SU-DHL-6 (cell line): ENCODE results near the gene NOP53.

Source experiments
- H2AFZ ChIP-seq: fragments of 200-600 bp; sonication (generic); 2 replicates; pipeline ENCODE4 v1.6.1; 2014; ENCODE audit warnings: low read depth, mild to moderate bottlenecking, moderate library complexity, mixed read lengths, antibody characterized with exemption, low read length; ENCODE audit not compliant: severe bottlenecking
- H3F3A ChIP-seq: fragments of 200-600 bp; shearing (Covaris generic); 2 replicates; pipeline ENCODE4 v1.6.0; 2016; ENCODE audit warnings: antibody characterized with exemption, mild to moderate bottlenecking; ENCODE audit not compliant: insufficient read depth
- H3K27ac ChIP-seq: fragments of 200-600 bp; sonication (generic); 2 replicates; pipeline ENCODE4 v1.5.1; 2016; ENCODE audit warnings: low read depth, mild to moderate bottlenecking, low read length, moderate library complexity, mixed read lengths
- H3K27me3 ChIP-seq: fragments of 200-600 bp; sonication (generic), shearing (Covaris generic); 2 replicates; pipeline ENCODE4 v1.6.0; 2014; ENCODE audit warnings: mild to moderate bottlenecking, low read length
- H3K36me3 ChIP-seq: fragments of 200-600 bp; sonication (generic); 2 replicates; pipeline ENCODE4 v1.6.1; 2014; ENCODE audit warnings: mild to moderate bottlenecking, low read length, mixed read lengths
- H3K4me2 ChIP-seq: fragments of 300-600, 200-600 bp; shearing (Covaris generic), sonication (generic); 2 replicates; pipeline ENCODE4 v1.6.0; 2014; ENCODE audit warnings: low read length, low read depth, mild to moderate bottlenecking; ENCODE audit not compliant: poor library complexity, severe bottlenecking
- H3K4me3 ChIP-seq: fragments of 200-600 bp; sonication (generic); 2 replicates; pipeline ENCODE4 v1.5.1; 2014; ENCODE audit warnings: antibody characterized with exemption, low read length, mild to moderate bottlenecking, mixed read lengths; ENCODE audit not compliant: insufficient read depth, poor library complexity, severe bottlenecking
- H3K79me2 ChIP-seq: fragments of 200-600 bp; sonication (generic); 2 replicates; pipeline ENCODE4 v1.6.1; 2014; ENCODE audit warnings: mild to moderate bottlenecking, low read length, moderate library complexity; ENCODE audit not compliant: insufficient read depth
- H3K9ac ChIP-seq: fragments of 200-600 bp; sonication (generic); 2 replicates; pipeline ENCODE4 v1.7.0; 2014; ENCODE audit warnings: mild to moderate bottlenecking, low read length
- H3K9me2 ChIP-seq: fragments of 200-600 bp; sonication (generic); replicated peaks from 2 replicates; pipeline ENCODE4 v1.6.1; 2014; ENCODE audit warnings: low read length; ENCODE audit not compliant: insufficient read depth
- H3K9me3 ChIP-seq: fragments of 200-600 bp; sonication (generic); 2 replicates; pipeline ENCODE4 v1.6.1; 2014; ENCODE audit warnings: low read length, mixed read lengths; ENCODE audit not compliant: insufficient read depth
- H4K20me1 ChIP-seq: fragments of 200-600 bp; sonication (generic); 2 replicates; pipeline ENCODE4 v1.6.1; 2014; ENCODE audit warnings: low read depth, mild to moderate bottlenecking, antibody characterized with exemption, low read length, moderate library complexity, mixed read lengths
- EZH2phosphoT487 ChIP-seq: fragments of 200-600 bp; sonication (generic), shearing (Covaris generic); conservative IDR thresholded peaks from 2 replicates; pipeline ENCODE4 v1.6.1; 2018; ENCODE audit warnings: mild to moderate bottlenecking, antibody characterized with exemption, low read length, moderate library complexity, mixed read lengths
- TF ChIP-seq, protein P1 (sequence below): fragments of 200-600 bp; sonication (generic); IDR thresholded peaks from one replicate; pipeline ENCODE4 v1.5.1; 2017; ENCODE audit warnings: antibody characterized with exemption, mild to moderate bottlenecking, low read length, moderate library complexity; ENCODE audit not compliant: insufficient read depth, poor library complexity, severe bottlenecking

The NOP53 gene

DNA sequence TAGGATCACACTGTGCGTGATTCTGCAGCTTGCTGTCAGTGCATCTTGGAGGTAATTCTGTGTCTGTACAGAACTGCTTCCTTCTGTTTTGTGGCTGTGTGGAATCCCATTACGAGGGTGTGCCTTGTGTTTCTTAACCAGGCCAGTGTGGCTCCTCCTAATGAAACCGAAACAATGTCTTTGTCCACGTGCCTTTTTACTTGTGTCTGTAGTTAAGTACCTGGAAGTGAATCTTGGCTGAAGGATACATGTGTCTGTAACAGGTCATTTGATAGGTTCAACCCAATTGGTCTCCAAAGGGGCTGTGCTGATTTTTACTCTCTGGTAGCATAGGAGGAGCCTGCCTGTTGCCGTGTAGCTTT is 13.1 kb downstream of the NOP53 start:
- Histone ChIP-seq H4K20me1 (no peaks in the 10 kb centered on the region), H3K79me2 (no peaks in the 10 kb centered on the region), H3K4me2 (no peak overlapping the region), H3K9me2 (no peaks in the 10 kb centered on the region), H3K9me3 (no peaks in the 10 kb centered on the region), H3K36me3 (0 out of 2 replicates have a peak, but pooled peaks cover 3% of the 10 kb centered on the region), H2AFZ (no peak overlapping the region), H3K27me3 (no peaks in the 10 kb centered on the region), H3K4me3 (no peak overlapping the region), H3K27ac (no peak overlapping the region), H3K9ac (no peak overlapping the region), H3F3A (no peaks in the 10 kb centered on the region)
- TF ChIP-seq EZH2phosphoT487: no peak
- TF ChIP-seq, protein P1, sequence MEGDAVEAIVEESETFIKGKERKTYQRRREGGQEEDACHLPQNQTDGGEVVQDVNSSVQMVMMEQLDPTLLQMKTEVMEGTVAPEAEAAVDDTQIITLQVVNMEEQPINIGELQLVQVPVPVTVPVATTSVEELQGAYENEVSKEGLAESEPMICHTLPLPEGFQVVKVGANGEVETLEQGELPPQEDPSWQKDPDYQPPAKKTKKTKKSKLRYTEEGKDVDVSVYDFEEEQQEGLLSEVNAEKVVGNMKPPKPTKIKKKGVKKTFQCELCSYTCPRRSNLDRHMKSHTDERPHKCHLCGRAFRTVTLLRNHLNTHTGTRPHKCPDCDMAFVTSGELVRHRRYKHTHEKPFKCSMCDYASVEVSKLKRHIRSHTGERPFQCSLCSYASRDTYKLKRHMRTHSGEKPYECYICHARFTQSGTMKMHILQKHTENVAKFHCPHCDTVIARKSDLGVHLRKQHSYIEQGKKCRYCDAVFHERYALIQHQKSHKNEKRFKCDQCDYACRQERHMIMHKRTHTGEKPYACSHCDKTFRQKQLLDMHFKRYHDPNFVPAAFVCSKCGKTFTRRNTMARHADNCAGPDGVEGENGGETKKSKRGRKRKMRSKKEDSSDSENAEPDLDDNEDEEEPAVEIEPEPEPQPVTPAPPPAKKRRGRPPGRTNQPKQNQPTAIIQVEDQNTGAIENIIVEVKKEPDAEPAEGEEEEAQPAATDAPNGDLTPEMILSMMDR: no peak

DNA sequence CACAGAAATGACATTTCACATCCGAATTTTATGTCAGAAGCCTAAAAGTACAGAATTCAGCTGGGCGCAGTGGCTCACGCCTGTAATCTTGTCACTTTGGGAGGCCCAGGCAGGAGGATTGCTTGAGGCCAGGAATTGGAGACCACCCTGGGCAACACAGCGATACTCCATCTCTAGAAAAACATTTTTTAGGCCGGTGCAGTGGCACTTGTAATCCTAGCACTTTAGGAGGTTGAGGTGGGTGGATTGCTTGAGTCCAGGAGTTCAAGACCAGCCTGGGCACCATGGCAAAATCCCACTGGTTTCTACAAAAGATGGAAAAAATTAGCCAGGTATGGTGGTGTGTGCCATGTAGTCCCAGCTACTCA is 15.3 kb downstream of the NOP53 start:
- no peaks in the 10 kb centered on the region for H3K9me3 ChIP-seq
- H3K9me2 ChIP-seq: no peaks in the 10 kb centered on the region
- H3F3A ChIP-seq: no peaks in the 10 kb centered on the region
- H3K79me2 ChIP-seq: no peaks in the 10 kb centered on the region
- H3K27ac ChIP-seq: no peak overlapping the region
- no peak overlapping the region for H3K4me2 ChIP-seq
- no peaks in the 10 kb centered on the region for H4K20me1 ChIP-seq
- H3K9ac ChIP-seq: no peak overlapping the region
- no peak overlapping the region for H3K4me3 ChIP-seq
- H2AFZ ChIP-seq: no peak overlapping the region
- H3K27me3 ChIP-seq: no peaks in the 10 kb centered on the region
- no peak for TF ChIP-seq EZH2phosphoT487
- TF ChIP-seq, protein P1: no peak
- 0 out of 2 replicates have a peak, but pooled peaks cover 3% of the 10 kb centered on the region for H3K36me3 ChIP-seq

DNA sequence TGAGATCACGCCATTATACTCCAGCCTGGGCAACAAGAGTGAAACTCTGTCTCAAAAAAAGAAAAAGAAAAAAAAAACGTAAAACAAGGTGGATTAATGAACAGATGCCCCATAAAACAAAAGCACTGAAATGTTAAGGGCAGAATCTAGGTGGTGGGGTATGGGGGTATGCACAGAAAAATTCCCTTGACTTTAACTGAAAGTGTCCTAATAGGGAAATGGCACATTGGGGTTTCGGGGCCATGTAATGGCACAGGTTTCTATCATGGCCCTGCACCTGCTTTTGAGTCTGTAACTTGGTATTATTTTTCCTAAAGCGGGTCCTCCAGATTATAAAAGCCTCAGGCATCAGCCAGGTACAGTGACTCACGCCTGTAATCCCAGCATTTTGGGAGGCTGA is 16.2 kb downstream of the NOP53 start:
- H3K79me2 ChIP-seq: no peaks in the 10 kb centered on the region
- TF ChIP-seq, protein P1: no peak
- TF ChIP-seq EZH2phosphoT487: no peak
- no peak overlapping the region for H3K4me3 ChIP-seq
- no peaks in the 10 kb centered on the region for H3K9me2 ChIP-seq
- H3K9ac ChIP-seq: no peak overlapping the region
- H3F3A ChIP-seq: no peaks in the 10 kb centered on the region
- no peaks in the 10 kb centered on the region for H3K27me3 ChIP-seq
- no peaks in the 10 kb centered on the region for H3K9me3 ChIP-seq
- no peaks in the 10 kb centered on the region for H4K20me1 ChIP-seq
- no peak overlapping the region for H3K27ac ChIP-seq
- no peak overlapping the region for H2AFZ ChIP-seq
- no peak overlapping the region for H3K4me2 ChIP-seq
- H3K36me3 ChIP-seq: 0 out of 2 replicates have a peak, but pooled peaks cover 3% of the 10 kb centered on the region

DNA sequence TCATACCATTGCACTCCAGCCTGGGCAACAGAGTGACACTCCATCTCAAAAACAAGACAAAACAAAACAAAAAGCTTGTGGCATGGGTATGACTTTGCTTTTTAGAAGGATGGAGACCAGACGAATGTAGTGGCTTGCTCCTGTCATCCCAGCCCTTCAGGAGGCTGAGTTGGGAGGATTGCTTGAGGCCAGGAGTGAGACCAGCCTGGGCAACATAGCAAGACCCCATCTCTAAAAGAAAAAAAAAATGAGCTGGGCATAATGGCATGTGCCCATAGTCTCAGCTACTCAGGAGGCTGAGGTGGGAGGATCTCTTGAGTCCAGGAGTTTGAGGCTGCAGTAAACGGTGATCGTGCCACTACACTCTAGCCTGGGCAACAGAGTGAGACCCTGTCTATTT is 16.8 kb downstream of the NOP53 start:
- H3F3A ChIP-seq: no peaks in the 10 kb centered on the region
- H3K36me3 ChIP-seq: 0 out of 2 replicates have a peak, but pooled peaks cover 3% of the 10 kb centered on the region
- no peaks in the 10 kb centered on the region for H4K20me1 ChIP-seq
- H3K9me2 ChIP-seq: no peaks in the 10 kb centered on the region
- TF ChIP-seq EZH2phosphoT487: no peak
- TF ChIP-seq, protein P1: no peak
- no peak overlapping the region for H3K4me2 ChIP-seq
- no peaks in the 10 kb centered on the region for H3K9me3 ChIP-seq
- no peak overlapping the region for H2AFZ ChIP-seq
- no peak overlapping the region for H3K27ac ChIP-seq
- no peak overlapping the region for H3K4me3 ChIP-seq
- H3K9ac ChIP-seq: no peak overlapping the region
- H3K79me2 ChIP-seq: no peaks in the 10 kb centered on the region
- H3K27me3 ChIP-seq: no peaks in the 10 kb centered on the region
